ENCODE results near the gene ZNRF3.

The ZNRF3 gene

GRCh38 chr22:29029202-29030000 lies 146.0 kb downstream of the ZNRF3 start:
- TF ChIP-seq CTCF (IDR thresholded peaks at IDR 0.05; ENCODE audit: control insufficient read depth, extremely low read depth, insufficient read depth) = no peak
- H3K4me3 ChIP-seq (ENCODE audit: low read depth, low read length) = no peak overlapping the region
- DNase-seq (ENCODE audit: low read depth) = no peak

GRCh38 chr22:29030016-29030617 lies 146.7 kb downstream of the ZNRF3 start:
- DNase-seq (ENCODE audit: low read depth) = no peak
- H3K4me3 ChIP-seq (ENCODE audit: low read depth, low read length) = peak overlapping the region; percentile 27
- no peak for TF ChIP-seq CTCF (IDR thresholded peaks at IDR 0.05; ENCODE audit: control insufficient read depth, extremely low read depth, insufficient read depth)

DNA sequence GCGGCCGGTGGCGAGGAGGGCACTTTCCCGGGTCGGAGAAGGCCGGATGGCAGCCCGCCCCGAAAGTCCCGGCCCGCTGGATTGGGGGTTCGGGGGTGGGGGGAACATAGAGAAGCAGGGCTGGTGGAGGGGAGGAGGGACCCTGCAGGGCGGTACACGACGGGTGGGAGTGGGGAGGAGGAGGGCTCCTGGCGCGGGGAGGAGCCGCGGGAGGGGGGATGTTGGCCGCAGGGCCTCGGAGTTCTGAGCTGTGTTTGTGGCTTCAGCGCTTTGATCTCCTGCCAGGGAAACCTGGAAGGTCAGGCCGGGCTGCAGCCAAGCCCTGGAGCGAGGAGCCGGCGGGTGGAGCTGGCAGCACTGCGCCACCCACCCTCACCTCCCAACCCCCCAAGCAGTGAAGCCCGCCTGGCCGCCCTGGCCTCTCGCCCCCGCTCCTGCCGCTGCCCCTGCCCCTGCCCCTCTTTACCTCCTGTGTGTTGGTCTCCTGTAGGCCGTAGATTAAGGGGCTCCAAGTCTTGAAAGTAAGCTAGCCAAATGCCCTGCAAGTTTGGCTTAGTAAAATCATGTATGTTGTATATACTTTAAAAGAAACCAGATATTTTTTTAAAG lies 147.3 kb downstream of the ZNRF3 start:
- H3K4me3 ChIP-seq (ENCODE audit: low read depth, low read length) = peak overlapping the region; percentile 27
- peak; percentile 63 for DNase-seq (ENCODE audit: low read depth)
- no peak for TF ChIP-seq CTCF (IDR thresholded peaks at IDR 0.05; ENCODE audit: control insufficient read depth, extremely low read depth, insufficient read depth)

- no peak for TF ChIP-seq CTCF (IDR thresholded peaks at IDR 0.05; ENCODE audit: control insufficient read depth, extremely low read depth, insufficient read depth)
- DNase-seq (ENCODE audit: low read depth) = no peak
- H3K4me3 ChIP-seq (ENCODE audit: low read depth, low read length) = peak overlapping the region; percentile 27; the same call in 1 of the 2 replicates
These were observed 148.0 kb downstream of the ZNRF3 start for GRCh38 chr22:29031227-29032011.

DNA sequence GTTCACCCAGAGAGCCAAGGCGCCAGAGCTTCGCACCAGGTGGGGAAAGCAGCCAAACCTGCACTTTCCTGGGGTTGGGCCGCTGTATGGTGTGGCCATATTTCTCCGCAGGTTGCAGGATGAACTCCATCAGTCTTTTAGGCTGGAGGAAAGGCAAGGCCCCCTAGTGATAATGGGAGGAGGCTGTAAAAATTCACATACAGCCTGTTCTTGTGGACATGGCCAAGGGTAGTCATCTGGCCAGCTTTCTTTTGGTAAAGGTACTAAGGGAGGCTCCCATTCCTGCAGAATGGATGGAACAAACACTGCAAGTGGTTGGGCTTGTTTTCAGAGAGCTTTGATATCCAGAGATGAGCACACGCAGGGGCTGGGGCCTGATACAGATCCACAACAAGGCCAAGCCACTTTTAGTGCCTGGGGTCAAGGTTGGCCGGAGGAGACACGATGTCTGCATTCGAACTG lies 148.7 kb downstream of the ZNRF3 start:
- TF ChIP-seq CTCF (IDR thresholded peaks at IDR 0.05; ENCODE audit: control insufficient read depth, extremely low read depth, insufficient read depth) = no peak
- H3K4me3 ChIP-seq (ENCODE audit: low read depth, low read length) = no peak overlapping the region

DNA sequence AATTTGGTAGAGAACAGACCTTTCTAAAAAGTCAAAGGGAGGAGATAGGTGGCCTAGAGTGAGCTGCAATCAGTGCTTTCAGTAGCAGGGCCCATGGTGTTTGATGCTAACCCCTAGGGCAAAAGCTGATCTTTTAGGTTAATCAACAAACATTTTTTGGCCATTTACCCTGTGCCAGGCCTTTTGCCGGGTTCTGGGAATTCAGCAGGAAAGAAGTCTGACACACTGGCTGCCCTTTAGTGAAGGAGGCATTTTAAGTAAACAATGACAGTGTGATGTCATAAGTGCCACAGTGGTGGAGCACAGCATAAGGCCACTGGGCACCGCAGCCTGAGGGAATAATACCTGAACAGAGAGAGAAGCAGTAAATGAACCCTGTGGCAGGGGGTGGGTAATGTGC lies 149.2 kb downstream of the ZNRF3 start:
- TF ChIP-seq CTCF (IDR thresholded peaks at IDR 0.05; ENCODE audit: control insufficient read depth, extremely low read depth, insufficient read depth) = no peak
- no peak overlapping the region for H3K4me3 ChIP-seq (ENCODE audit: low read depth, low read length)
- DNase-seq (ENCODE audit: low read depth) = no peak

More for the DNA sequence above, 148.7 kb downstream of the ZNRF3 start:
- no peak for DNase-seq (ENCODE audit: low read depth)

All from LNCaP clone FGC (cell line).